ENCODE measurements around the gene SPI1. TPM values are rescaled to one million over a fixed set of nuclear protein-coding genes. Genes with fewer than 3 reads are reported as not detected.

The SPI1 gene
- total RNA-seq, 1 donor from 2014 or later: not detected

GRCh38 chr11:47353978-47354774 lies 24.2 kb downstream of the SPI1 start:
- Mint-ChIP-seq H3K36me3 (ENCODE audit: low read depth, unreplicated experiment) (peaks cover 1% of the 10 kb centered on the region), H3K9me3 (ENCODE audit: unreplicated experiment) (no peaks in the 10 kb centered on the region), H3K4me1 (ENCODE audit: low read depth, unreplicated experiment) (no peaks in the 10 kb centered on the region), H3K27me3 (ENCODE audit: low read depth, unreplicated experiment) (no peaks in the 10 kb centered on the region), H3K27ac (ENCODE audit: unreplicated experiment) (peak overlapping the region; percentile 16), H3K4me3 (ENCODE audit: unreplicated experiment) (peak overlapping the region; percentile 46)
- Histone ChIP-seq H3K4me3 (ENCODE audit: insufficient read depth, low read depth, low read length) (no peak overlapping the region), H3K27ac (ENCODE audit: low read depth, low read length) (no peak overlapping the region), H3K9ac (ENCODE audit: low read length) (no peak overlapping the region), H3K4me1 (ENCODE audit: insufficient read depth, low read length) (no peaks in the 10 kb centered on the region), H3K9me3 (ENCODE audit: insufficient read depth, low read depth, low read length) (no peaks in the 10 kb centered on the region), H3K4me2 (ENCODE audit: low read length) (no peak overlapping the region), H3K36me3 (ENCODE audit: insufficient read depth, low read length) (no peaks in the 10 kb centered on the region), H2AFZ (ENCODE audit: low read depth, low read length) (peak overlapping the region; percentile 10), H3K79me2 (ENCODE audit: insufficient read depth, low read length) (no peaks in the 10 kb centered on the region), H4K20me1 (ENCODE audit: insufficient read depth, low read length) (no peaks in the 10 kb centered on the region), H3K27me3 (ENCODE audit: insufficient read depth, low read length) (no peaks in the 10 kb centered on the region)
- TF ChIP-seq EZH2 (IDR thresholded peaks at IDR 0.05; ENCODE audit: insufficient read depth, low read length) (no peak), CTCF (IDR thresholded peaks at IDR 0.05; ENCODE audit: insufficient read depth, low read depth, low read length) (no peak)
- no peak for DNase-seq (ENCODE audit: low read depth)
- no peak for FAIRE-seq

- H3K27ac Mint-ChIP-seq (ENCODE audit: unreplicated experiment): peak within 1 kb of the TSS; percentile 68
- Histone ChIP-seq H3K4me3 (ENCODE audit: insufficient read depth, low read depth, low read length) (no peak within 1 kb of the TSS), H3K27ac (ENCODE audit: low read depth, low read length) (no peak within 1 kb of the TSS), H3K36me3 (ENCODE audit: insufficient read depth, low read length) (no peaks in the 10 kb centered on the region), H3K4me2 (ENCODE audit: low read length) (no peak within 1 kb of the TSS), H2AFZ (ENCODE audit: low read depth, low read length) (no peak within 1 kb of the TSS), H3K9ac (ENCODE audit: low read length) (no peak within 1 kb of the TSS), H4K20me1 (ENCODE audit: insufficient read depth, low read length) (no peaks in the 10 kb centered on the region), H3K9me3 (ENCODE audit: insufficient read depth, low read depth, low read length) (no peaks in the 10 kb centered on the region), H3K4me1 (ENCODE audit: insufficient read depth, low read length) (no peaks in the 10 kb centered on the region), H3K27me3 (ENCODE audit: insufficient read depth, low read length) (no peaks in the 10 kb centered on the region), H3K79me2 (ENCODE audit: insufficient read depth, low read length) (no peaks in the 10 kb centered on the region)
- FAIRE-seq (no peak), DNase-seq (ENCODE audit: low read depth) (no peak)
- peaks cover 1% of the 10 kb centered on the region for H3K36me3 Mint-ChIP-seq (ENCODE audit: low read depth, unreplicated experiment)
- no peaks in the 10 kb centered on the region for H3K9me3 Mint-ChIP-seq (ENCODE audit: unreplicated experiment)
- peaks cover 6% of the 10 kb centered on the region for H3K27me3 Mint-ChIP-seq (ENCODE audit: low read depth, unreplicated experiment)
- H3K4me1 Mint-ChIP-seq (ENCODE audit: low read depth, unreplicated experiment): no peaks in the 10 kb centered on the region
- TF ChIP-seq EZH2 (IDR thresholded peaks at IDR 0.05; ENCODE audit: insufficient read depth, low read length): no peak
- TF ChIP-seq CTCF (IDR thresholded peaks at IDR 0.05; ENCODE audit: insufficient read depth, low read depth, low read length): no peak
- no peak within 1 kb of the TSS for H3K4me3 Mint-ChIP-seq (ENCODE audit: unreplicated experiment)
Observed at GRCh38 chr11:47352556-47352955, 25.8 kb downstream of the SPI1 start, which contains the start of gene MYBPC3. TSS of gene MYBPC3 (minus strand) at chr11:47352702. CDS start at chr11:47352647, 55 bp downstream.

Measured in astrocyte (in vitro differentiated cells and primary cell).